Naive thymus-derived CD4-positive, alpha-beta T cell (primary cell): ENCODE results near the gene RAP1GDS1. TPM values are rescaled to one million over a fixed set of nuclear protein-coding genes. Genes with fewer than 3 reads are reported as not detected.
A peak's percentile ranks its signal among the peaks of the same experiment; 100 is the strongest.

ENCODE experiments used
- ATAC-seq: fragments of 150-1000 bp; cut with Tn5 transposase; 2 replicates; pipeline ENCODE4 v1.10.0; 2021; ENCODE audit warnings: mild to moderate bottlenecking, moderate library complexity
- CTCF ChIA-PET: fragments of 350-600 bp; sonication (Branson Sonifier 250); formaldehyde crosslinking; loops from one replicate; lab custom pipeline; 2021; ENCODE audit warnings: antibody characterized with exemption; lab: Charles Lee
- POLR2A ChIA-PET: fragments of 350-600 bp; sonication (Branson Sonifier 250); formaldehyde crosslinking; loops from one replicate; lab custom pipeline; 2021; ENCODE audit warnings: antibody characterized with exemption, inconsistent platforms; lab: Charles Lee
- DNase-seq, 9 donors: peaks; one replicate each; pipeline versions ENCODE4 v3.0.0 to v3.0.0-alpha.2; 2020 to 2022; ENCODE audit warnings: mixed read lengths in 1 of 9
- H3K27ac ChIP-seq: one replicate; pipeline ENCODE4 v1.7.0; 2013; ENCODE audit warnings: mild to moderate bottlenecking, low read depth, low read length, moderate library complexity
- H3K27me3 ChIP-seq, 2 donors: one replicate each; pipeline ENCODE4 v1.7.0; 2013; ENCODE audit warnings: low read length in 2 of 2, mild to moderate bottlenecking in 2 of 2, moderate library complexity in 2 of 2; ENCODE audit not compliant: control insufficient read depth in 2 of 2, insufficient read depth in 2 of 2
- H3K36me3 ChIP-seq, 3 experiments: 1 replicate in 2 of 3; 2 replicates in 1 of 3; pipeline ENCODE4 v1.7.0; 2013; ENCODE audit warnings: low read length in 3 of 3, mild to moderate bottlenecking in 3 of 3, moderate library complexity in 1 of 3; ENCODE audit not compliant: insufficient read depth in 3 of 3, control insufficient read depth in 2 of 3
- H3K4me1 ChIP-seq, 2 donors: one replicate each; pipeline ENCODE4 v1.7.0; 2013; ENCODE audit warnings: low read length in 2 of 2, mild to moderate bottlenecking in 2 of 2, moderate library complexity in 1 of 2; ENCODE audit not compliant: control insufficient read depth in 2 of 2, insufficient read depth in 2 of 2
- H3K4me3 ChIP-seq: 2 replicates; pipeline ENCODE4 v1.7.0; 2013; ENCODE audit warnings: mild to moderate bottlenecking, low read length
- H3K9me3 ChIP-seq, 3 experiments: 1 replicate in 2 of 3; 2 replicates in 1 of 3; pipeline ENCODE4 v1.7.0; 2013; ENCODE audit warnings: low read length in 3 of 3; ENCODE audit not compliant: control insufficient read depth in 2 of 3
- H3K27ac Mint-ChIP-seq, 9 donors: one replicate each; pipeline ENCODE4 v1.8.0; 2020 to 2022; ENCODE audit warnings: mixed read lengths in 9 of 9, mild to moderate bottlenecking in 8 of 9, moderate library complexity in 5 of 9, inconsistent platforms in 2 of 9
- H3K27me3 Mint-ChIP-seq, 5 donors: one replicate each; pipeline ENCODE4 v1.8.0; 2021 to 2022; ENCODE audit warnings: mixed read lengths in 5 of 5, mild to moderate bottlenecking in 1 of 5
- H3K36me3 Mint-ChIP-seq, 5 donors: one replicate each; pipeline ENCODE4 v1.8.0; 2020 to 2022; ENCODE audit warnings: mixed read lengths in 5 of 5, mild to moderate bottlenecking in 3 of 5, inconsistent platforms in 1 of 5
- H3K4me1 Mint-ChIP-seq, 7 donors: one replicate each; pipeline ENCODE4 v1.8.0; 2020 to 2022; ENCODE audit warnings: mixed read lengths in 7 of 7, mild to moderate bottlenecking in 3 of 7, inconsistent platforms in 1 of 7
- H3K4me3 Mint-ChIP-seq, 10 donors: one replicate each; pipeline ENCODE4 v1.8.0; 2020 to 2022; ENCODE audit warnings: mild to moderate bottlenecking in 10 of 10, mixed read lengths in 10 of 10, moderate library complexity in 6 of 10, inconsistent platforms in 2 of 10
- H3K9me3 Mint-ChIP-seq, 11 donors: one replicate each; pipeline ENCODE4 v1.8.0; 2020 to 2022; ENCODE audit warnings: mixed read lengths in 11 of 11, mild to moderate bottlenecking in 4 of 11, inconsistent platforms in 1 of 11, moderate library complexity in 1 of 11
- intact Hi-C, 2 donors: fragments of 100-400 bp; cut with micrococcal nuclease; formaldehyde crosslinking; loops; one replicate each; pipeline ENCODE4 v1.15.1; 2023
- polyA plus RNA-seq, 2 donors: library from polyadenylated mRNA; unstranded; fragments of 300-500 nt; fragmentation: Illumina TruSeq; gene quantifications; one replicate each; pipeline ENCODE4 v1.2.3, GENCODE V29; 2021
- total RNA-seq, 6 experiments: library from RNA in 5 of 6; stranded (reverse) in 5 of 6; gene quantifications; 1 replicate in 5 of 6; 2 replicates in 1 of 6; pipeline ENCODE4 v1.2.3 and lab custom pipeline; 2021 to 2026

RAP1GDS1 gene
- total and polyA plus RNA-seq, 7 experiments from 2014 or later, result 29.6 to 59.1 (median 30.7) TPM

- POLR2A ChIA-PET, result no interaction called here
- CTCF ChIA-PET, result no interaction called here
- H3K4me3 ChIP-seq, result no peak overlapping the region
Measured at GRCh38 chr4:98480535-98480934, 219.4 kb downstream of the RAP1GDS1 start.

GRCh38 chr4:98481167-98481566 lies 220.0 kb downstream of the RAP1GDS1 start:
- Mint-ChIP-seq H3K9me3 (no peaks in the 10 kb centered on the region), H3K4me1 (peaks cover 6 to 72% (median 33%) of the 10 kb centered on the region in 7 donors), H3K27ac (no peak overlapping the region), H3K4me3 (no peak overlapping the region), H3K36me3 (peaks cover 0 to 41% (median 19%) of the 10 kb centered on the region in 5 donors), H3K27me3 (no peaks in the 10 kb centered on the region)
- Histone ChIP-seq H3K9me3 (no peaks in the 10 kb centered on the region), H3K27ac (no peak overlapping the region), H3K4me1 (no peaks in the 10 kb centered on the region), H3K4me3 (no peak overlapping the region), H3K36me3 (peaks cover 0 to 14% (median 0%) of the 10 kb centered on the region in 3 experiments), H3K27me3 (no peaks in the 10 kb centered on the region)
- intact Hi-C loops, result no loop called here
- POLR2A ChIA-PET, result no interaction called here
- CTCF ChIA-PET, result interaction anchor here (0.6 to 1.2 kb wide), 2 partner anchors 13 to 352 kb away, joined by 3 read pairs; no protein-coding TSS in a partner anchor
- no peak for DNase-seq
- no peak for ATAC-seq

More at GRCh38 chr4:98480535-98480934, 219.4 kb downstream of the RAP1GDS1 start:
- no peak overlapping the region for H3K4me3 Mint-ChIP-seq
- no peaks in the 10 kb centered on the region for H3K27me3 Mint-ChIP-seq
- peaks cover 0 to 16% (median 0%) of the 10 kb centered on the region in 3 experiments for H3K36me3 ChIP-seq
- H3K9me3 ChIP-seq, result no peaks in the 10 kb centered on the region
- H3K27me3 ChIP-seq, result no peaks in the 10 kb centered on the region
- H3K4me1 Mint-ChIP-seq, result peaks cover 6 to 66% (median 27%) of the 10 kb centered on the region in 7 donors
- DNase-seq (no peak), ATAC-seq (no peak)
- no peak overlapping the region for H3K27ac Mint-ChIP-seq
- no peaks in the 10 kb centered on the region for H3K9me3 Mint-ChIP-seq
- intact Hi-C loops, result no loop called here
- peaks cover 0 to 44% (median 22%) of the 10 kb centered on the region in 5 donors for H3K36me3 Mint-ChIP-seq
- H3K27ac ChIP-seq, result no peak overlapping the region
- H3K4me1 ChIP-seq, result no peaks in the 10 kb centered on the region

DNA sequence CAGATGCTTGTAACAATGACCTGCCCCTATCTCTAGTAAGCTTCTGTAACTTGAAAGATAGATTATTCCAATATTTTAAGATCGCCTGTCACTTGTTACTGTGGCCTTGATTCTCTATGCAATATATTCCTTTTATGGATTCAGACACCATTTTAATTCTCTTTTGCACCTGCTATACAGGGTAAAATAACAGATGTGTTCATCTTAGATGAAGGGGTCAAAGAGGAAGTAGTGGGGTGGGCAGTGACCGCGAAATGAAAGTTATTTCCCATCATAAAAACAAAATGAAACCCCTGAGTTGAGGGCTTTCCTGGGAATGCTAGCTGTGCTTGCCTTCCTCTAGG lies 221.3 kb downstream of the RAP1GDS1 start:
- H3K4me1 ChIP-seq, result no peaks in the 10 kb centered on the region
- Mint-ChIP-seq H3K9me3 (no peaks in the 10 kb centered on the region), H3K27ac (peak overlapping the region in 5 of 9 donors; percentile 25 to 91 (median 74)), H3K36me3 (peaks cover 0 to 36% (median 15%) of the 10 kb centered on the region in 5 donors), H3K4me3 (peak overlapping the region in 2 of 10 donors; percentile 24 to 67), H3K4me1 (peaks cover 6 to 84% (median 36%) of the 10 kb centered on the region in 7 donors), H3K27me3 (no peaks in the 10 kb centered on the region)
- intact Hi-C loops, result loop anchor here in 1 of 2 donors (2.0 kb wide), 2 partner anchors 120 to 180 kb away; no protein-coding TSS in a partner anchor
- DNase-seq (no peak), ATAC-seq (no peak)
- no peaks in the 10 kb centered on the region for H3K9me3 ChIP-seq
- H3K27me3 ChIP-seq, result no peaks in the 10 kb centered on the region
- H3K36me3 ChIP-seq, result peaks cover 0 to 8% (median 0%) of the 10 kb centered on the region in 3 experiments
- POLR2A ChIA-PET, result no interaction called here
- no peak overlapping the region for H3K4me3 ChIP-seq
- CTCF ChIA-PET, result interaction anchor here (1.6 kb wide), 1 partner anchor 15 kb away, joined by 9 read pairs; no protein-coding TSS in a partner anchor
- no peak overlapping the region for H3K27ac ChIP-seq

DNA sequence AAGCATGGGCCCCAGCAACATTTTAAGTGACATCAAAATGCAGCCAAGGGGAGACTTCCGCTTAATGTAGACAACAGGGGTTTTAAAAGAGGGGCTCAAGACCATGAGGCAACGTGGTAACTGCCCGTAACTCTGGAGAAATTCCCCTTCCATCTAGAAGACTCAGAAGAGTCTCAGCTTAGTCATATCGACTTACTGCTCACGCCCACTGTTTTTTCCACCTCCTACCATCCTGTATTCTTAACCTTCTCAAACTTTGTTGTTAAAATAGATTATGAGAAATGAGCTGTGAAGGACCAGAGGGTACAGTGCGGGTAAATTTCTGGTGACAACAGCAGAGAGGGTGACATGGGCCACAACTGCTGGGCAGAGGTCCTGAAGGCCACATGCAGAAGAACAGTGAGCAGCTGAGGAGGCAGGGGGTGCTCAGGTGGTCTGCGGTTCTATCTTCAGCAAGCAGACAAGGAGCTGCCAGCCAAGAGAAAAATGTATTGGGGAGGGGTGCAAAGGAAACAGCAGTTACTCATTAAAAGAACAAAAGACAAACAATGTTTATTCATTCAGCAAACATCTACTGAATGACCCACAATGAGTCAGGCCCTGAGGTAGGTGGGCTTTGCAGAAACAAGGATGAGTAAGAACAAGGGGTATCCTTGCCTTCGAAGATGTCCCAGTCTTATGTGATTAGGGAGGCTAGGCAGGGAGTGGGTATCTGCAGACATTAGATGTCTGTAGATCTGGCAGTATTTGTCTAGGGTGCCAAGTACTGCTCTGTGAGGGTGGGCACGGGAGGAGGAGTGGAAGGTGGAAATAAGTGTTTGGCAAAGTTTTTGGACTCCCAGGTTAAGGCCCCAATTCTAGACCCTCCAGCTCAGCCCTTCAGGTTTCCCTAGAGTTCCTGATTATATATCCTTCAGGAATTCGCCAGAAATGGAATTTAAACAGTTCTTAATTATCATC lies 221.9 kb downstream of the RAP1GDS1 start:
- ChIA-PET CTCF (interaction anchor here (1.6 kb wide), 1 partner anchor 15 kb away, joined by 9 read pairs; no protein-coding TSS in a partner anchor), POLR2A (no interaction called here)
- DNase-seq (peak in 1 of 9 donors; percentile 58), ATAC-seq (no peak)
- Histone ChIP-seq H3K9me3 (no peaks in the 10 kb centered on the region), H3K36me3 (peaks cover 0 to 6% (median 0%) of the 10 kb centered on the region in 3 experiments), H3K27ac (no peak overlapping the region), H3K4me1 (no peaks in the 10 kb centered on the region), H3K27me3 (no peaks in the 10 kb centered on the region), H3K4me3 (no peak overlapping the region)
- Mint-ChIP-seq H3K9me3 (no peaks in the 10 kb centered on the region), H3K27me3 (no peaks in the 10 kb centered on the region), H3K4me3 (peak overlapping the region in 5 of 10 donors; percentile 14 to 67 (median 24)), H3K27ac (peak overlapping the region in 7 of 9 donors; percentile 25 to 91 (median 60)), H3K4me1 (peaks cover 6 to 84% (median 41%) of the 10 kb centered on the region in 7 donors), H3K36me3 (peaks cover 0 to 38% (median 15%) of the 10 kb centered on the region in 5 donors)
- intact Hi-C loops, result loop anchor here in 1 of 2 donors (2.0 kb wide), 2 partner anchors 120 to 180 kb away; no protein-coding TSS in a partner anchor

DNA sequence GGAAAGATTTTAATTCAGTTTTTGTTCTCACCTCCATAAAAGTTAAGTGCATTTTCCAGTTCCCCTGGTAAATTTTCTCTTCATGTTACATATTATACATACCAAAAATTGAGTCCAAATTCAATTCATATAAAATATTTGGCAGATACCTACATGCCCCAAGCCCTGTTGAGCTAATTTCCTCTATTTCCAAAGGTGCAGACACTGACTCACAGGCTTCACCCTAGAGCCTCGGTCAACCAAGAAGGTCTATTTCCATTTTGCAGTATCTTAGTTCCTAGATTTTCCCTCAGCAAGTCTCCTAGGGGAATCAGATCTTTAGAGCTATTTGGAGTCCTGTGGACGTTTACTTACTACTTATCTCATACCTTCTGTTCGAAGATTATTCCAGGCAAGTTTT lies 222.8 kb downstream of the RAP1GDS1 start:
- Mint-ChIP-seq H3K4me3 (peak overlapping the region in 1 of 10 donors; percentile 14), H3K27ac (peak overlapping the region in 2 of 9 donors; percentile 40 to 80), H3K27me3 (no peaks in the 10 kb centered on the region), H3K4me1 (peaks cover 6 to 87% (median 49%) of the 10 kb centered on the region in 7 donors), H3K36me3 (peaks cover 0 to 33% (median 11%) of the 10 kb centered on the region in 5 donors), H3K9me3 (no peaks in the 10 kb centered on the region)
- no peaks in the 10 kb centered on the region for H3K4me1 ChIP-seq
- POLR2A ChIA-PET, result no interaction called here
- H3K4me3 ChIP-seq, result no peak overlapping the region
- no peak overlapping the region for H3K27ac ChIP-seq
- H3K27me3 ChIP-seq, result no peaks in the 10 kb centered on the region
- no peaks in the 10 kb centered on the region for H3K9me3 ChIP-seq
- intact Hi-C loops, result no loop called here
- ATAC-seq, result no peak
- CTCF ChIA-PET, result interaction anchor here (1.6 kb wide), 1 partner anchor 16 kb away, joined by 9 read pairs; no protein-coding TSS in a partner anchor
- H3K36me3 ChIP-seq, result no peaks in the 10 kb centered on the region
- no peak for DNase-seq

DNA sequence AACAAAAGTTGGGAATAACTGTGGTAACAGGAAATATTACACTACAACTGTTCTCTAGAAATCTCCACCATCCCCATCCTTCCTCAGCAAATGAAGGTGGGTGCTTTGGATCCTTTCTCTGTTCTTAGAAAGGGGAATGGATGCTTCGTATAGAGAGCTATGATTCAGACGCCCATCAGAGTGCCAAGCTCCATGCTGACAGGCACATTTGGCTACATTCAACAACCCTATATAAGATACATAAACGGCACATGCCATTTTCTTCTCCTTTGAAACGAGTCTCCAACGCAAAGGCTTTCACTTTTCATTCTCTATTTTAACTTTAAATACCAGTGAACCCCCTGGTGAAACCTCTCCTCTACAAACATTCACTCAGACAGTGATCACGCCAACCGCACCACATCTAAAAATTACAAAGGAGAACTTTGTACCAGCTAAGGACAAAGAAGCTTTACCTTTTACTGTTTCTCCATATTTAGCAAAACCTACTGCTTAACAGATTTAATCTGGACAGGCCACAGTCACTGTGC lies 224.7 kb downstream of the RAP1GDS1 start:
- POLR2A ChIA-PET, result no interaction called here
- H3K4me3 Mint-ChIP-seq, result peak overlapping the region in 7 of 10 donors; percentile 2 to 45 (median 27)
- H3K4me1 ChIP-seq, result no peaks in the 10 kb centered on the region
- no peaks in the 10 kb centered on the region for H3K9me3 Mint-ChIP-seq
- CTCF ChIA-PET, result interaction anchor here (1.6 kb wide), 1 partner anchor 18 kb away, joined by 5 read pairs; no protein-coding TSS in a partner anchor
- intact Hi-C loops, result no loop called here
- peak overlapping the region in 5 of 9 donors; percentile 28 to 67 (median 47) for H3K27ac Mint-ChIP-seq
- H3K36me3 Mint-ChIP-seq, result peaks cover 0 to 37% (median 10%) of the 10 kb centered on the region in 5 donors
- H3K9me3 ChIP-seq, result no peaks in the 10 kb centered on the region
- DNase-seq, result no peak
- ATAC-seq, result no peak
- H3K27me3 Mint-ChIP-seq, result no peaks in the 10 kb centered on the region
- no peak overlapping the region for H3K27ac ChIP-seq
- H3K27me3 ChIP-seq, result no peaks in the 10 kb centered on the region
- no peaks in the 10 kb centered on the region for H3K36me3 ChIP-seq
- H3K4me1 Mint-ChIP-seq, result peaks cover 6 to 72% (median 49%) of the 10 kb centered on the region in 7 donors
- no peak overlapping the region for H3K4me3 ChIP-seq
